ENCODE measurements around the gene SIRPD.
"Not testable (repeated sequence)": the region's sequence is repeated elsewhere in the genome, so short reads cannot be mapped to it uniquely, and the experiment has no call there.

The SIRPD gene

DNA sequence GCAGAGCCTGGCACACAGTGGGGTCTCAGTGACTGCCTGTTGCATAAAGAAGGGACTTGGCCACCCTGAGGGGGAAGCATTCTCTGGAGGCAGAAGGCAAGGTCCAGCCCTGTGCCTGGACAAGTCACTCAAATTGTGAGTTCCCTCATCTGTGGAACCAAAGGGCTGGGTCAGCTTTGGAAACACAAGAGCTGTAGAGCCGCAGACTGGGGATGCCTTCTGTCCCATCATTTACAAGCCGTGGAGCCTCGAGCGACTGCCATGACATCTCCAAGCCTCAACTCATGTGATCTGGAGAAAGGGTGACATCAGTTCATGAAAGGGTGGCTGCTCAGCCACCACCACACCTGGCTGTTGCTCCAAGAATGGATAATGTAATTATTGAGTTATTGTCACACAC, 20.4 kb upstream of the SIRPD start:
- TF ChIP-seq, protein P1, sequence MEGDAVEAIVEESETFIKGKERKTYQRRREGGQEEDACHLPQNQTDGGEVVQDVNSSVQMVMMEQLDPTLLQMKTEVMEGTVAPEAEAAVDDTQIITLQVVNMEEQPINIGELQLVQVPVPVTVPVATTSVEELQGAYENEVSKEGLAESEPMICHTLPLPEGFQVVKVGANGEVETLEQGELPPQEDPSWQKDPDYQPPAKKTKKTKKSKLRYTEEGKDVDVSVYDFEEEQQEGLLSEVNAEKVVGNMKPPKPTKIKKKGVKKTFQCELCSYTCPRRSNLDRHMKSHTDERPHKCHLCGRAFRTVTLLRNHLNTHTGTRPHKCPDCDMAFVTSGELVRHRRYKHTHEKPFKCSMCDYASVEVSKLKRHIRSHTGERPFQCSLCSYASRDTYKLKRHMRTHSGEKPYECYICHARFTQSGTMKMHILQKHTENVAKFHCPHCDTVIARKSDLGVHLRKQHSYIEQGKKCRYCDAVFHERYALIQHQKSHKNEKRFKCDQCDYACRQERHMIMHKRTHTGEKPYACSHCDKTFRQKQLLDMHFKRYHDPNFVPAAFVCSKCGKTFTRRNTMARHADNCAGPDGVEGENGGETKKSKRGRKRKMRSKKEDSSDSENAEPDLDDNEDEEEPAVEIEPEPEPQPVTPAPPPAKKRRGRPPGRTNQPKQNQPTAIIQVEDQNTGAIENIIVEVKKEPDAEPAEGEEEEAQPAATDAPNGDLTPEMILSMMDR (IDR thresholded peaks at IDR 0.05; ENCODE audit: control insufficient read depth, insufficient read depth, low read depth, low read length, missing control alignments) = no peak
- no peak overlapping the region for H3K4me3 ChIP-seq (ENCODE audit: control insufficient read depth, low read depth, low read length)
- DNase-seq (ENCODE audit: low read depth) = no peak

DNA sequence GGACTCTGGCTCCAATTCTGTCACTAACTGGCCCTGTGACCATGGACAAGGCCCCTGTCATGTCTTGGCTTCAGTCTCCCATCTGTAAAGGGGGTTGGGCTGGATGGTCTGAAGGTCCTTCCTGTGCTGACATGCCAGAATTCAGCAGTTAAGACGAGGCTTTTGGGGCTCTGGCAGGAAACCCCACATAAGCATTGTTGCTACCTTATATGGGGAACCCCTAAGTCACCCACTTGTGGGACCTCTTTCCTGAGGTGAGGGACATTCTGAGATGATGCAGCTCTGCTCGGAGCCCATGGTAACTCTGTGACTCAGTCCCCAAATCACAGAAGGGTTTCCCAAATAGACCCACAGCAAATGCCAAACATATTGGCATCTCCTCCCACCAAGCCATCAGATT, 19.8 kb upstream of the SIRPD start:
- not testable (repeated sequence) for DNase-seq (ENCODE audit: low read depth); H3K4me3 ChIP-seq (ENCODE audit: control insufficient read depth, low read depth, low read length)

DNA sequence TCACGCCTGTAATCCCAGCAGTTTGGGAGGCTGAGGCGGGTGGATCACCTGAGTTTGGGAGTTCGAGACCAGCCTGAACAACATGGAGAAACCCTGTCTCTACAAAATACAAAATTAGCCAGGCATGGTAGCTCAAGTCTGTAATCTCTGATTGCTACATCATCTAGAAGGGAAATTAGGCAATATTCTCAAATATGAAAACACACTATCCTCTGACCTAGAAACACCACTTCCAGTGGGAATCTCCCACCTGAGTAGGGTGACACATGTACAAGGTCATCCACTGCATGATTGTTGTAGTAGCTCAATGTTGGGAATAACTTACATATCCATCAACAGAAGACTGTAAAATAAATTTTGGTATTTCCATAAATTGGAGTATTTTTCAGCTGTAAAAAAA, 19.1 kb upstream of the SIRPD start:
- TF ChIP-seq, protein P1 (IDR thresholded peaks at IDR 0.05; ENCODE audit: control insufficient read depth, insufficient read depth, low read depth, low read length, missing control alignments) = no peak
- no peak overlapping the region for H3K4me3 ChIP-seq (ENCODE audit: control insufficient read depth, low read depth, low read length)
- no peak for DNase-seq (ENCODE audit: low read depth)

DNA sequence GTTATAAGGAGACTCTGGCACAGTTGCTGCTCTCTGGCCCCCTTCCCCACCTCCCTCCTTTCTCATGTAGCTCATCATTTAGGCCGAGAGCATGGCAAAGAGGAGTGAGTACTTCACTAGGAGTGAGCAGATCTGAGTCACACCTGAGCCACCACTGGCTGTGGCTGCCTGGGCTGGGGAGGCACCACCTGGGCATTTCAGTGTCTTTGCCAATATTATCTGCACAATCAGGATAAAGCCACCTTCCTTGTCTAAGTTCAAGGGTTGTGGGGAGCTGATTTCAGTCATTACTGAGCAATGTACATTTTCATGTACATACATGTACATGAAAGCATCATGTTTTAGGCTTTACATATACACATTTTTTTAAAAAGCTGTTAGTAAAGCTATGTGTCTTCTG, 18.5 kb upstream of the SIRPD start:
- not testable (repeated sequence) for DNase-seq (ENCODE audit: low read depth); H3K4me3 ChIP-seq (ENCODE audit: control insufficient read depth, low read depth, low read length)

DNA sequence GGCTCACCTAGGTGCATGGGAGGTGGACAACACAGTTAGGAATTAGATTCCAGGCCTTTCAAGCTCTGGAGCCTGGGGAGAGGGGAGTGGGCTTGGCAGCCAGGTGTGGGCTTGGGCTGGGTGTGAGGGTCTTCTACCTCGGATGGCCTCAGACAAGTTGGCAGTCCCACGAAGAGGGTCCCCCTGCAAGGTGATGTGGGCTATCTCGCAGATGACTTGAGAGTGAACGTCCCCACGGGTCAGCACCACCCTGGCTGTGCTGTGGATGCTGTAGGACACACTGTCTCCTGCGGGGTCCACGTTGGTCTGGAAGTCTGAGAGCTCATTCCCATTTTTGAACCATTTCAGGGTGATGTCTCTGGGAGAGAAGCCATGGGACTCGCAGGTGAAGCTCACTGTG, 14.1 kb upstream of the SIRPD start:
- H3K4me3 ChIP-seq (ENCODE audit: control insufficient read depth, low read depth, low read length); DNase-seq (ENCODE audit: low read depth): not testable (repeated sequence)

DNA sequence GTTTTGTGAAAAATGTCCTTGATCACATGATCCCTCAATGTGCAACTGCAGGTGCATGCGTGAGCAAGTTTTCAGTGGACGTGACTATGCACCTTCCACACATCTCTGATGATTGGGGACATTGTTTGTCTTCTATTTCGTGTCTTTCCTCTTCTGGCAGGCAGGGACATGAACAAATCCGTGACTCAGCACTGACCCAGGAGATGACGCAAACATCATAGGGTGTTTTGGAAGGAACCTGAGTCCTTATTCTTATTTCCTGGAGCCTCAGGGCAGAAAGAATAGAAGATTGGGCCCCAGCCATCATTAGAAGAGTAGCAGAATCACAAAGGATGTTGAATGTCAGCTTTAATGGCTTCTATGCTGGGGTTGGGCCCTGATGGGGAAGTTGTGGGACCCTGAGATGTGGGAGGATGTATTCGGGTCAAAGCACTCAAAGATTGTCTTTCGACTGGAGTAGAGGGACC, 11.9 kb upstream of the SIRPD start:
- H3K4me3 ChIP-seq (ENCODE audit: control insufficient read depth, low read depth, low read length) = no peak overlapping the region
- no peak for DNase-seq (ENCODE audit: low read depth)
- TF ChIP-seq, protein P1 (IDR thresholded peaks at IDR 0.05; ENCODE audit: control insufficient read depth, insufficient read depth, low read depth, low read length, missing control alignments) = no peak

DNA sequence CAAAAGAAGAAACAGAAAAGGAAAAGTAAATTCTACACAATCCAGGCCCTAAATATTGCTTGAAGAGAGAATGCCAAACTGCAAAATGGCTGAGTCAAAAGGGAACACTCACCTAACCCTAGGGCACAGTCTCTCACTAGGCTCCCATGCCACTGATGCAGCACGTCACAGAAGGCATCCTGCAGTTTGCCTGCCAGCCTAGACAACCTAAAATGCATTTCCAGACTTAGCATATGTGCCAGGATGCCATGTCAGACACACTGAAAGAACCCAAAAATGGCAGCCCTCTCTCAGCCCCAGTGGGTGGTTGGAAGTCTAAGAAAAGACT, 10.6 kb upstream of the SIRPD start:
- no peak for DNase-seq (ENCODE audit: low read depth)
- no peak overlapping the region for H3K4me3 ChIP-seq (ENCODE audit: control insufficient read depth, low read depth, low read length)
- TF ChIP-seq, protein P1 (IDR thresholded peaks at IDR 0.05; ENCODE audit: control insufficient read depth, insufficient read depth, low read depth, low read length, missing control alignments) = no peak

DNA sequence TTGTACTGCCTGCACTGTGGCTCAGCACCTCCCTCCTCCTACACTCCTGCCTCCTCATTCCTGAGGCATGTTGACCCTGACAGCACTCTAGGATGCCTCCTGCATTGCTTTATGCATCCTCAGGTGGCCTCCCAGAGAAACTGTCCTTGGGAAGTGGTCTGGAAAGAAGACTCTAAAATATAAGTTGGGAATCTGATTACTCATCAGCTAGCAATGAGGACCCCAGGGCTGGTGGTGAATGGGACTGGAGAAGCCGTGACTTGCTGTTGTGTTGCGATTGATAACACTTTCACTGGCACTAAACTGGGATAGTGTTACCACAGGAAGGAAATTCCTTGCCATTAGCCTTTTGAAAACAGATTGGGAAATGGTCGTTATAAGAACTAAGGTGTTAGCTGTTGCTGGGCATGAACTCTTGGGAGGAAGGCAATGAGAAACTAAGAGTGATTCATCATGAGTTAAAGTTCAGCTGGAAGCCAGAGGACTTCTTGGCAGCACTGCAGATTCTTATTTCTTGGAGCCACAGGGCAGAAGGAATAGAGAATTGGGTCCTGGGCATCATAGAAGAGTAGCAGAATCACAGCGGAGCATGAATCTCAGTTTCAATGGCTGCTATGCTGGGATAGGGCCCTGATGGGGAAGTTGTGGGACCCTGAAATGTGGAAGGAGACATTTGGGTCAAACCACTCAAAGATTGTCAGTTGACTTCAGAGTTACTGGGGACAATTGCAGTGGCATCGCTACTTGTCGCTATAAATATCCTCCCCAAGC, 10.1 kb upstream of the SIRPD start:
- DNase-seq (ENCODE audit: low read depth) = peak; percentile 27
- no peak overlapping the region for H3K4me3 ChIP-seq (ENCODE audit: control insufficient read depth, low read depth, low read length)
- TF ChIP-seq, protein P1 (IDR thresholded peaks at IDR 0.05; ENCODE audit: control insufficient read depth, insufficient read depth, low read depth, low read length, missing control alignments) = no peak

Measured in AG09309 (cell line).